ENCODE measurements around the gene SLC9A9.

Gene SLC9A9

DNA sequence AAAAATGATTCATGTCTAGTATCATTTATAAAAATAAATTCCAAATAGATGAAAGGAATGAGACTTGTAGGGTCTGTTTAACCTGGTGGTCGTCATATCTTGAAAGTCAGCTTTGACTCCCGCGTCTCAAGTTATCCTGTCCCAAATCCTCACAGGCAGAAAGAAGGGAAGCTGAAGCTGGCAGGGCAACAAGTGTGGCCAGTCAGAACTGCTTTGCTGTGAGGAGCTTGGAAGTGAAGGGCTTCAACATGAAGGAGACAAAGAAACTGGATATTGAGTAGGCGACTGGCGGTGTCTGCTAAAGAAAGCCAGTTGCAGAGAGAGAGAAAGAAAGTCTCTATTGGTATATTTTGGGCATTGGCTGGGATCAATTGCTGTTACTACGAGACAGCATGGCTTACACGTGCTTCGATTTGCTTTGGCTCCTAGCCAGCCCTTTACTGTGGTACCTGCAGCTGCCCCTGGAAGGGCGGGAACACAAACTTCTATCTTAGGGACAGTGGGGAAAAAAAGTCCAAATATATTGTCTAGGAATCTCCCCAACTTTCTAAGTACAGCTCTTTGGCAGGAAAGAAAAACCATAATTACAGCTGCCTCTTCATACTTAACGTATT, 621.5 kb downstream of the SLC9A9 start:
- no peak for DNase-seq

DNA sequence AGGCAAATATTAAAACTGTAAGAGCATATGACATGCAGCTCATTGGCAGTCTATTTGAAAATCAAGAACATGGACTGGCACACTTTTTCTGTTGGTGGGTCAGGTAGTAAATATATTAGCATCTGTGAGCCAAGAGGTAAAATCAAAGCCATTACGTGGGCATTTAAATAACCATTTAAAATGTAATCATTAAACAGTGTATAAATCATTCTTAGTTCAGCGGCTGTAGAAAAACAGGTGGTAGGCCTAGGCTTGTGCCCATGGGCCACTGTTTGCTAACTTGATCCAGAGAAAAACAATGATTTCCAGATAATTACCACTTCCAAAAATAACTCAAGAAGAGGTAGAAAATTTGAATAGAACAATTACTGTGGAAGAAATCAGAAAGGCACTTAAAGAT, 623.6 kb downstream of the SLC9A9 start:
- no peak for DNase-seq

GRCh38 chr3:143222981-143223380, 625.3 kb downstream of the SLC9A9 start:
- no peak for DNase-seq

GRCh38 chr3:143222505-143222904, 625.8 kb downstream of the SLC9A9 start:
- no peak for DNase-seq

DNA sequence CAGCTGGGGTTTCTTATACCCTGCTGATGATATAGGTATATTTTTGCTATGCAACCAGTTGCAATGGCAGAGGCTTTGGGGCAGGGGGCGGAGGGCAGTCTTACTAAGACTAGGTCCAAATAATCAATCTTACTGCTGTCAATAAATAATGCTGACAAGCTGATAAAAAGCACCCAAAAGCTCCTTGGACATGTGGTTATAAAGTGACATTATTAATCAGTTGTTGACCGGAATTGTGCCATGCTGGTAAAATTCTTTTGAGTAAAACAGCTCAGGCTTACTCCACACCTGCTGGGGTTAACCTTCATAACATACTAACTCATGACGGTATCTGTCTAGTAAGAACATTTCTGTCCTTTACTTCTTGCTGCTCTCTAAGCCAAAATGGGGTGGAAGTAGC, 626.8 kb downstream of the SLC9A9 start:
- no peak for DNase-seq

- DNase-seq = no peak
Measured at GRCh38 chr3:143220741-143221140, 627.5 kb downstream of the SLC9A9 start.

GRCh38 chr3:143218166-143218835, 630.0 kb downstream of the SLC9A9 start:
- DNase-seq = no peak

- DNase-seq = no peak
Measured at GRCh38 chr3:143217283-143217682, 631.0 kb downstream of the SLC9A9 start.

DNA sequence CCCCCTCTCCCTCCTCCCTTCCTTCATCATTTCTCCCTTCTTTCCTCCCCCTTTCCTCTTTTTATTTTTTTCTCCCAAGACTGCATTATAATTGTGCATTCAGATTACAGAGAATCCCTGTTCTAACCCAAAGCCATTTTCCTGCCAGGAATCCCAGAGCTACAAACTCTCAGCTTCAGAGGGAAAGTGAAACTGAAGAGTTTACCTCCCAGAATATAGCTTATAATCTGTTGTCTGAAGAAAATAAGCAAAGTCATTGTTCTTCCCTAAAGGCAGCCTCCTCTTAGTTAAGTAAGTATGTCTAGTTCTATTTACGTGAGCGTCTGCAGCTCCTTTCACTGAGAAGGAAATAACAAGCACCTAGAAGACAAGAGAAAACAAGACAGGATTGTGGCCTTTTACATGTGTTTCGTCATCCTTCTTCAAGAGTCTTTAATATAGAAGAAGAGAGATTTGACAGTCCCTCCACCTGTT, 631.5 kb downstream of the SLC9A9 start:
- DNase-seq = no peak

Measured in CD4-positive, alpha-beta T cell treated with Interleukin-6 for 4 hours (primary cell).